ENCODE results near the gene DLGAP1. TPM values are rescaled to one million over a fixed set of nuclear protein-coding genes. Genes with fewer than 3 reads are reported as not detected.

DLGAP1 gene
- total RNA-seq, 1 experiment from 2014 or later: 23.2 TPM

GRCh38 chr18:3967359-3968180 is 487.5 kb downstream of the DLGAP1 start:
- H3K4ac ChIP-seq (ENCODE audit: low read depth, low read length): no peak overlapping the region
- H3K4me3 Mint-ChIP-seq: no peak overlapping the region
- peaks cover 42 to 48% of the 10 kb centered on the region in 2 experiments for H3K4me1 Mint-ChIP-seq
- H3K27ac Mint-ChIP-seq: no peak overlapping the region
- H3T11ph ChIP-seq (ENCODE audit: low read length): no peak overlapping the region
- H3K27me3 ChIP-seq (ENCODE audit: insufficient read depth, low read length): no peaks in the 10 kb centered on the region
- H3K23ac ChIP-seq (ENCODE audit: insufficient read length, low read depth, low read length): no peak overlapping the region
- peak; percentile 46 for DNase-seq
- H4K20me1 ChIP-seq (ENCODE audit: control insufficient read depth, insufficient read depth, insufficient read length): peaks cover 2% of the 10 kb centered on the region
- no peak overlapping the region for H4K5ac ChIP-seq (ENCODE audit: insufficient read length, low read depth, low read length)
- no peak overlapping the region for H3K18ac ChIP-seq (ENCODE audit: insufficient read length, low read depth, low read length)
- no CpG with 5 or more reads among the region's 4 CpGs for WGBS (ENCODE audit: extremely low coverage, insufficient read length, low lambda C conversion rate)
- no peaks in the 10 kb centered on the region for H3K9me3 Mint-ChIP-seq
- H3K27ac ChIP-seq (ENCODE audit: insufficient read length, low read depth, low read length): no peak overlapping the region
- H3K79me2 ChIP-seq (ENCODE audit: insufficient read depth, low read length): no peaks in the 10 kb centered on the region
- H3K4me2 ChIP-seq (ENCODE audit: insufficient read depth, insufficient read length, low read length): no peak overlapping the region
- no peaks in the 10 kb centered on the region for H3K9me3 ChIP-seq (ENCODE audit: control insufficient read depth, low read depth, low read length)
- no peaks in the 10 kb centered on the region for H3K79me1 ChIP-seq (ENCODE audit: insufficient read depth, low read depth, low read length, poor library complexity, severe bottlenecking)
- no peak overlapping the region for H3K14ac ChIP-seq (ENCODE audit: insufficient read depth, low read length)
- H4K8ac ChIP-seq (replicated peaks; ENCODE audit: insufficient read length, low read depth, low read length): no peak overlapping the region
- H2BK120ac ChIP-seq (ENCODE audit: low read depth, low read length, poor library complexity, severe bottlenecking): no peak overlapping the region
- H2BK15ac ChIP-seq (ENCODE audit: low read depth, low read length): no peak overlapping the region
- H3K4me1 ChIP-seq (ENCODE audit: insufficient read depth, low read length): peaks cover 3% of the 10 kb centered on the region; the same call in 1 of the 2 replicates
- H3K56ac ChIP-seq (ENCODE audit: insufficient read length, low read depth, low read length): no peak overlapping the region
- H3K36me3 Mint-ChIP-seq (ENCODE audit: insufficient read depth in 1 of 3, low read depth in 3 of 3): no peaks in the 10 kb centered on the region; a peak in 1 of 7 replicates
- no peak overlapping the region for H3K9ac ChIP-seq (ENCODE audit: extremely low read depth, insufficient read length, low read length)
- H2BK12ac ChIP-seq (ENCODE audit: insufficient read length, low read depth, low read length): no peak overlapping the region
- no peak overlapping the region for H2AFZ ChIP-seq (ENCODE audit: low read length)
- H2BK5ac ChIP-seq (ENCODE audit: insufficient read length, low read length): no peak overlapping the region
- H2AK5ac ChIP-seq (ENCODE audit: insufficient read length, low read length): no peak overlapping the region
- H3K27me3 Mint-ChIP-seq (ENCODE audit: low read depth): peaks cover 2% of the 10 kb centered on the region; the same call in 1 of the 2 replicates
- TF ChIP-seq CTCF (conservative IDR thresholded peaks at IDR 0.05): no peak
- no peak overlapping the region for H2BK20ac ChIP-seq (ENCODE audit: low read depth, low read length, poor library complexity, severe bottlenecking)
- H3K23me2 ChIP-seq (ENCODE audit: insufficient read length, low read depth, low read length, poor library complexity, severe bottlenecking): no peaks in the 10 kb centered on the region
- no peak overlapping the region for H4K91ac ChIP-seq (ENCODE audit: insufficient read length, low read depth, low read length)
